ENCODE data around the gene PRND.
"Not testable (repeated sequence)": the region's sequence is repeated elsewhere in the genome, so short reads cannot be mapped to it uniquely, and the experiment has no call there.

Gene PRND

GRCh38 chr20:4709261-4710105 is 12.2 kb upstream of the PRND start:
- DNase-seq, result no peak

GRCh38 chr20:4710106-4710475 is 11.6 kb upstream of the PRND start:
- no peak for DNase-seq

GRCh38 chr20:4711511-4711910 is 10.2 kb upstream of the PRND start:
- DNase-seq, result no peak

- DNase-seq, result no peak
These were observed 8.3 kb upstream of the PRND start for GRCh38 chr20:4713401-4713800.

GRCh38 chr20:4714818-4715217 is 6.9 kb upstream of the PRND start:
- DNase-seq, result no peak

GRCh38 chr20:4717816-4718570 is 3.7 kb upstream of the PRND start:
- no peak for DNase-seq

- DNase-seq, result no peak
These were observed 2.5 kb upstream of the PRND start for GRCh38 chr20:4719190-4719589.

GRCh38 chr20:4720041-4720976 is 1.4 kb upstream of the PRND start:
- peak; percentile 83 for DNase-seq

- DNase-seq, result no peak
These were observed 746 bp upstream of the PRND start for GRCh38 chr20:4720977-4721349.

- no peak for DNase-seq
These were observed 862 bp downstream of the PRND start for GRCh38 chr20:4722571-4722970.

- DNase-seq, result no peak
These were observed 1.3 kb downstream of the PRND start for GRCh38 chr20:4722993-4723392.

- not testable (repeated sequence) for DNase-seq
These were observed 1.8 kb downstream of the PRND start for GRCh38 chr20:4723553-4723952.

GRCh38 chr20:4724459-4725262 is 3.0 kb downstream of the PRND start:
- DNase-seq, result no peak

- DNase-seq, result no peak
These were observed 3.5 kb downstream of the PRND start for GRCh38 chr20:4725263-4725550.

- DNase-seq, result no peak
These were observed 5.1 kb downstream of the PRND start for GRCh38 chr20:4726710-4727397.

- DNase-seq, result no peak
These were observed 6.5 kb downstream of the PRND start for GRCh38 chr20:4728120-4728760.

- no peak for DNase-seq
These were observed 7.6 kb downstream of the PRND start for GRCh38 chr20:4729265-4729664.

GRCh38 chr20:4730780-4731179 is 9.1 kb downstream of the PRND start:
- no peak for DNase-seq

- no peak for DNase-seq
These were observed 15.2 kb downstream of the PRND start for GRCh38 chr20:4736875-4737274.

GRCh38 chr20:4737857-4738627 is 16.3 kb downstream of the PRND start:
- DNase-seq, result no peak

Data from right forelimb (tissue), 1 donor.